CD4-positive, alpha-beta T cell treated with Interleukin-1 beta for 1 hour (primary cell): ENCODE data around the gene TRIM44.
"Not testable (repeated sequence)": the region's sequence is repeated elsewhere in the genome, so short reads cannot be mapped to it uniquely, and the experiment has no call there.

ENCODE experiments used
- DNase-seq, 2 donors: peaks; one replicate each; pipeline ENCODE4 v3.0.0-alpha.2; 2020 to 2022

The TRIM44 gene

DNA sequence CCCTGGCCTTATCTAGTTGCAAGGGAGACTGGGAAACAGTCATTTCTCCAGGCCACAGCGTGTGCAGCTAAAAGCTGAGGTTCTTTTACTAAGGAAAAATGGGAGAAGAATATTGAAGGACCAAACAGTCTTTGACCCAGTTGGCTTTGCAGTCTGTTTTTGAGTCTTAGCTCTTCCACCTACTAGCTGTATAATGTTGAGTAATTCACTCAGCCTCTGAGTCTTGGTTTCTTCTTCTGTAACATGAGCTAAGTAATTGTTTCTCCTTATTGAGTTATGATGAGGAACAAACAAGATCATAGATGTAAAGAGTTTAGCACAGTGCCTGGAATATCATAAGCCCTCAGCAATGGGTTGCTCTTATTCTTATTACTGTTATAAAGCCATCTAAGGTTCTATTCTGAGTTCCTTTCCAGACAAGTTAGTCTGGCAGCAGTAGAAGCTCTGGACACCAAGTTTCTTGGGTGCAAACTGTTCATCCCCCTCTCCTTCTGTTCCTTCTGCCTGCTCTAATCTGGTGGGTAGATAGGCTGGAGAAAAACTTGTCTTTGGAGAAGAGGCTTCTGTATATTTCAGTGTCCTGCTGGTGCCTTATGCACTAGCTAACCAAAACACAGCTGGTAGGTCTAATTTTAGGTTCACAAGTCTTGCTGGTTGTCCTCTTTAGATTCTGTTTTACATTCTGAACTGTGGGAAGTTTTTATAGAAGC, 13.5 kb downstream of the TRIM44 start:
- no peak for DNase-seq

DNA sequence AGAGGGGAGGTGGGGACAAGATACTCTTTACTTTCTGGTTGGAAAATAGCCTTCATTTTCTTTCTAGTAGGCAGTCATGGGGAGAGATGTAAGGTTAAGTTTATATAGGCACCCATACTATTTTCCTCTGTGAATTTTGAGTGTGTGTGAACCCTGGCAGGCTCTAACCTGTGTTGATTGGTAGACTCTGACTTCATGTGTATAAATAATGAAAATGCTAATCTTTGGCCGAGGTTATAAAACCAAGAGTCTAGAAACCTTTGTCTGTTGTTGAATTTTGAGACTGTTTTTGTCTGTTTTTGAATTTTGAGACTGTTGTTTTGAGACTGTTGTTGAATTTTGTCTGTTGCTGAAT, 14.0 kb downstream of the TRIM44 start:
- no peak for DNase-seq

DNA sequence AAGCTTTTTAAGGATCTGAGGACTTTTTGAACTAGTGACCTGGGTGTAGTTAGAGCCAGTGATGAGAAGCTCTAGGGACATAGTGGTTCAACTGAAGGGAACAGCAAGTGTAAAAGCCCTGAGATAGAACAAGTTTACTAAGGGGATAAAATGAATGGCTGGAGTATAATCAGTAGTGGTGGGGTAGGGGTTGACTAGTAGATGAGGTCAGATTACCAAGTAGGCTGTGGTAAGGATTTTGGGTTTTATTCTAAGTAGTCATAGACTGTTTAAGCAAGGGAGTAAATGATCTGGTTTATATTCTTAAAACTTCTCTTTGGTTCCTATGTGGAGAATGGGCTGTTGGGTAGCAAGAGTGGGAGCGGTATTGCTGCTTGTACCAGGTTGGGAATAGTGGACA, 15.3 kb downstream of the TRIM44 start:
- DNase-seq, result no peak

DNA sequence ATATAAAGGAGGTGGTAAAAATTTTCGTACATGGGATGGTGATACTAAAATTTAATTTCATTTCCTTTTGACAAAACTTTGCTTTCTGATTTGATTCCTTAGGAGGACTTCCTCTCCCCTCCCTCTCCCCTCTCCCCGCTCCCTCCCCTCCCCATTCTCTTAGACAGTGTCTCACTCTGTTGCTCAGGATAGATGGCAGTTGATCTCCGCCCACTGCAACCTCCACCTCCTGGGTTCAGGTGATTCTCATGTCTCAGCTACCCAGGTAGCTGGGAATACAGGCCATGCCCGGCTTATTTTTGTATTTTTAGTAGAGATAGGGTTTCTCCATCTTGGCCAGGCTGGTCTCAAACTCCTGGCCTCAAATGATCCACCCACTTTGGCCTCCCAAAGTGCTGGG, 15.9 kb downstream of the TRIM44 start:
- no peak for DNase-seq

DNA sequence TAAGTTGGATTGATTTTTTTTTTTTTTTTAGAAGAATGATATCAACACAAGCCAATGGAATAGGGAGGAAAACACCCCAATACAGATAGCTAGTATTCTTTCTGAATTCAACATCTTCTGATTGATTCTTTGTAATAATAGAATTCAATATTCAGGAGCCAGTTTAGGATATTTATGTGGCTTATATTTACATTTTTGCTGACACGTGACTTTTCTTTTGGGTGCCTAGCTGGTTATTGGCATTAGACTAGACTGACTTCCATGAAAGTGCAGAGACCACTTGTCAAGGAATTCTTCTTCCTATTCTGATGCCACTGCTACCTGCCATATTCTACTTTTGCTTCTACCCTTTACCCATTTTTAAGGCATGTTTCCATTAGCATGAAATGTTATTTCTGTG, 16.4 kb downstream of the TRIM44 start:
- no peak for DNase-seq

DNA sequence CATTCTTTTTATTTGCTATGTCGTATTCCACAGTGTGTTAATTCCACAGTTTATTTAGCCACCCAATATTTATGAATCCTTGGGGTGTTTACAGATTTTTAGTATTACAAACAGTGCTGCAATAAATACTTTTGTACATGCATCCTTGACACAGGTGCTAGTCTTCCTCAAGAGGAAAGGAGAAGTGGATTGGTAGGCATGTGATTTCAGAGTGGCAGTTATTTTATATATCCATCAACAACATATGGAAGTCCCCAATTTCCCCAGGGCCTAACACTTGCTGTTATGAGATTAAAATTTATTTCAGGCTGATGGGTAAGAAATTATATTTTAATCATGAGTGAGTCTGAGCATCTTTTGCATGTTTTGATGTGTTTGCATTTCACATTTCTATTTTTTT, 17.9 kb downstream of the TRIM44 start:
- DNase-seq, result no peak

DNA sequence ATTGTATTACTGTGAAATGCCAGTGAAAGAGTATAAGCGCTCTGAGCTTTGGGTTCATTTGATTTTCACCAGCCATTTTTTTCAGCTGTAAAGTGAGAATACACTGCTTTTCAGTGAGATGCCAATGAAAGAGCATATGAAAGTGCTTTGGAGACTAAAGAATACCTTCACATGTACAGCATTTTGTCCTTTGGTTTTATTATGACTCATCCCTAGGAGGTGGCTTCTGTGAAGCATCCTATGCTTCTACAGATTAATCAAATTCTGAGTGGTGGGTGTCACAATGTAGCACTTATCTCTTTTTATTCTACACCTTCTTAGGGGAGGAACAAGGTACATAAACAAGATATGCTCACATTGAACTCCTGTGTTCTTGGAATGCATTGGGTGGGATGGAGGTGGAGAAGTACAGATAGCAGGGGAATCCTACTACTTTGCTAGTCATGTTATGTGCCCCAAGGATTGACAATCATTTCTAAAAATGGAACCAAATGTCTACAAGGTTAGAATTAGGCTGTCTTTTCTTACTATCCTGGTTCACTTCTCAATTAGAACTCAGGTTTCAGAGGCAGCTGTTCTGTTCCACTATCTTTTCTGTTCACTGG, 18.7 kb downstream of the TRIM44 start:
- DNase-seq, result no peak

DNA sequence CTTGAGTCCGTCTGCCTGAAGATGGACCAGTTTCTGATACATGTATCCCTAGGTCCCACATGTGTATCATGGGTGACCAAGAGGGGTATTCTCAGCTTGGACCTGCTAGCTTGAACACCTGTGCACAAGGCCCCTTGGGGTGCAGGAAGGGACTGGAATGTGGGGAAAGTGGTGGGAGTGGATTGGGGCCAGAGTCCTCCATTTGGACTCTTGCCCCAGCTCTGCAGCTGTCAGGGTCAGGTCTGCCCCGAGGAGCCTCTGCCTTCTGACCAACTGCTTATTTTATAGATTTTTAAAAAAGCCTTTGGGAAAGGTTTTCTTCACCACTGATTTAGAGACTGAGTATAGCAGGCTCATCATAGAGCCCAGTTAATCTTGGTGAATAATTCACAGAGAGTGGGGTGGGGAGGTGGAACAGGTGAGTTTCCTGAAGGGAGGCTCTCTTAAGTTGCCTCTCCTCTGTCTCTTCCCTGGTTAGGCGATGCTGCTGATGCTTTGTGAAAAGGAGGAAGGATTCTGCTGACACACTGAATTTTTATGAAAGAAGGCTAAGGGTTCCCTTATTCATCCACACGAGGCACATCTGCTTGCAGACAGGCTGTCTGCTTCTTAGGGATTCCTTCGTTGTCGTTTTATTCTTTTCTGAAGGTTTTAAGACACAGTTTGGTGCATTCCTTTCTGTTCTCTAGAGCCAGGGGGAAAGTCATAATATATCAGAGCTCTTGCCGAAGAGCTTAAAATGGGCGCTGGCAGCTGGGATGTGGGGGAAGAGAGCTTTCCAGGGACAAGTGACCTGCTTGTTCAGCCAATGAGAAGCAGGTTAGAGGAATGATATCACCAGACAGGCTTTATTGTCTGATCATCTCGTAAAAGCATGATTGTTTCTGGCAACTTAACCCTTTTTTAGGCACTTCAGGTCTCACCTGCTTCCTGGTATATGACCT, 19.9 kb downstream of the TRIM44 start:
- DNase-seq, result no peak

DNA sequence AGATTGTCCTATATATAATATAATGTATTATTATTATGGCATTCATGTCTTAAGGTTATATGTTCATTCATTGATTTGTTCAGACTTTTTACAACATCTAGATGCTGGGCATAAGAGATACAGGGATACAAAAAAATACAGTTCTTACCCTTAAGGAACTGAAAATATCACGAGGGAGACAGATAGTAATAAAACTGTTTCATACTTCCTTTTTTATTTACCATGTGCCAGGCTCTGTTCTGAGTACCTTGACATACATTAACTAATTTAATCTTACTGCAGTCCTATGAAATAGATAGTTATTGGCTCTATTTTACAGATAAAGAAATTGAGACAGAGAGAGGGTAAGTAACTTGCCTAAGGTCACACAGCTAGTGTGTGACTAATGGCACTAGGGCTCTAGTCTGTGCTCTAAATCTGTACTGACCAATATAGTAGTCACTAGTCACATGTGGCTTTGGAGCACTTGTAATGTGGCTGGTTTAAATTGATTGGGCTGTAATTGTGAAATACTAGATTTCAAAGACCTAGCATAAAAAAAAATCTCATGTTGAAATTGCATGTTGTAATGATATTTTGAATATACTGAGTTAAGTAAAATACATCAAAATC, 21.3 kb downstream of the TRIM44 start:
- DNase-seq, result no peak

DNA sequence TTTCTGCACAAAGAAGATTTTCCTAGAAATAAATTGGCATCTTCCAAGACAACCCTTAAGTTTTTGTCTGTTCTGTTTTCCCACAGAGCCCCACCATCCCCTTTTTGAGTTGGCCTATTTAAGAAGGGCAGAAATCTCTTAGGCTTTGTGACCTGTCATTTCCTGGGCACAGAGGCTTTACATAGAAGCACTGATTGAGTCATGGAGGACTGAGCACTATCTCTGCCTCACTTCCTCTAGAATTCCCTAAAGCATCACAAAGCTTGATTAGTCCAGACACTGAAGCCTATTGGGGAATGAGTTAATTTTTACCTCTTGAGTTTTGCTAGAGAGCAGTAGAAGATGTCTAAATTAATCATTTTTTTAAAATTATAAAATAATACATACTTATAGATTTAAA, 25.4 kb downstream of the TRIM44 start:
- no peak for DNase-seq

DNA sequence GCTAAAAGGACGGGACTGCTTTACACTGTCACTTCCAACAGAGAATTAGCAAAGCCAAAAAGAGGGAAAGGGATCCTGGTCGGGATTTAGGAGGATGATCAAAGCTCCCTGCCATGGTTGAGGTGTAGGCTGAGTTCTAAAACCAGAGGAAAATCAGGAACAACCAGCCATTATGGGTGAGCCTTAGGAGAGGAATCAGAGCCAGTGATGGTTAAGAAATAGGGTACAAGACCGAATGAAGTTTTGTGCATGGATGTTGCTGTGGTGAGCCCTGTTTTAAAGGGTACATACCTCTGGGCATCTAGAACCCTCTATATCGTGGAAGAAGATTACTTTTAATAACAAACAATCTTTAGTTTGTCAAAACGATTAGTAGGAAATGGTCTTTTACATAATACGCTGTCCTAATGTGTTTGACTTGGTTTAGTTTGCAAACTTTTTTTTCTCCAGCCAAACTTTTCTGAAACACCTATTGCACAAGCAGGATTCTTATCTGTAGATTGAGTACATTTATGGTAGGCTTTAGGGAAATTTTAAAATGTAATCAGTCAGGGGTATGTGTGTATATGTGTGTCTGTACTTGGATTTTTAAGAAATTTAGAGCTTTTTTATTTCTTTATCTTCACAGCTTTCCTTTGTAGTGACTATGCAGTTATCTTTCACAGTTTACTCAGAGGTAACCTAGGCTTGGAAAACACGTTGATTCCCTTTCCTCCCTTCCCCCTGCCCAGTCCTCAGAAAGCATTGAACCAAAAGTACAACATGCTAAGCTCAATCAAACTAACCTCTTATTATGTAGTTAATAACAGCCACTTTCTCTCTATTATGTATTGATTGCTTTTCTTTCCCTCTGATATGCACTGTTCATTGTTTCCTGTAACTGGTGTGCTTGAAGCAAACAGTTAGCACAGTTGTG, 26.8 kb downstream of the TRIM44 start:
- DNase-seq, result no peak

DNA sequence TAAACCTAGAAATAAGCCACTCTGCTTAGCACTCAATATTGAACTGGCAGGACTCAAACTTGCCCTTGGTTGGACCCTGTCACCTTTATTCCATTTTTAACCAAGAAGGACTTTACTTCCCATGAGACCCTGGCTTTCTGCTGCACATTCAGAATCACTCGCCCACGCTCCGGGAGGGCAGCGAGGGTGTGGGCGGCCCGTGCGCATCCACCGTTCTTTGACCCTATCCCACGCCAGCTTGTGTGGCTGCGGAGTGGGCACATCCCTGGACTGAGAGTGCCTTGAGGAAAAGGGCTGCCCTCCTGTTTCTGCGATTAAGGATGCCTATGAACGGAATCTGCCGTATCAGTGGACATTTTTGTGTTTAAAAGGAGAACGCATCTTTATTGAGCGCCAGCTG, 39.6 kb downstream of the TRIM44 start:
- DNase-seq, result no peak

DNA sequence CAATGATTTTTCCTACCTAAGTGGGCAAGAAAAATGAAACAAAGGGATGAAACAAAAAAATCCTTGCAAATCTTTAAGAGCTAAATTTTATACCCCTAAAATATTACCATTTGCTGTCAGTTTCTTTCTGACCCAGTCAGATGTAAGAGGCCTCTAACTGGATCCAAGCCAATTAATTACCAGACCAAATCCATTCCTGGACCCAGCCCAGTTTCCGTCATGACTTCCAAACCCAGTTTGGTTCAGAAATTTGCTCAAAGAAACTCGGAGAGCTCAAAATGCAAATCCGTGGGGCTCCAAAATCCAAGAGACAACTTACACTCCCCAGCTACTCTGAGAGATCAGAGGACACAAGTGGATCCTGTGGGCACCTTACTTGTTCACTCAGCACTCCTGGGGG, 46.8 kb downstream of the TRIM44 start:
- no peak for DNase-seq

DNA sequence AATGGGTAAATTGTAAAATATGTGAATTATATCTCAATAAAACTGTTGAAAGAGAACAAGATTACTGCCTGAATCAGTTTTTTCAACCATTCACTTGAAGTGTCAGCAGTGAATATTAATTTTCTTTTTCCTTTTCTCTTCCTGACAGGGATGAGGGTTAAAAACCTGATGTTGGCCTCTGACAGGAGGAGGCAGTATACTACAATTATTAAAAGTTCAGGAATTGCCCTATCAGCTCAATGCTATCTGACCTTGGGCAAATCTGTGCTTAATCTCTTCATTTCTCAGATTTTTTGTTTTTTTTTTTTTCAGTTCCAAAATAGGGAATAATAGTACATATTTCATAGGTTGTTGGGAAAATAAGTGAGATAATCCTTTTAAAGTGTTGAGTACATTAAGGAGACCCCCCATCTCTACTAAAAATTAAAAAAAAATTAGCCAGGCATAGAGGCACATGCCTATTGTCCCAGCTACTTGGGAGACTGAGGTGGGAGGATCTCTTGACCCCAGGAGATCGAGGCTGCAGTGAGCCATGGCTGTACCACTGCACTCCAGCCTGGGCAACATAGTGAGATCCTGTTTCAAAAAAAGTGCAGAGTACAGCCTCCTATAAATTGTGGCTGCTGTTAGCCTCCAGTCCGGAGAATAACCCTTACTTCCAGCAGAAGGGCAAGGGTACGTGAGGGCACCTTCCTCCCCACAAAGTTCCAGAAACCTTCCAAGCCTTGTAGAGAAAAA, 48.8 kb downstream of the TRIM44 start:
- DNase-seq, result no peak

DNA sequence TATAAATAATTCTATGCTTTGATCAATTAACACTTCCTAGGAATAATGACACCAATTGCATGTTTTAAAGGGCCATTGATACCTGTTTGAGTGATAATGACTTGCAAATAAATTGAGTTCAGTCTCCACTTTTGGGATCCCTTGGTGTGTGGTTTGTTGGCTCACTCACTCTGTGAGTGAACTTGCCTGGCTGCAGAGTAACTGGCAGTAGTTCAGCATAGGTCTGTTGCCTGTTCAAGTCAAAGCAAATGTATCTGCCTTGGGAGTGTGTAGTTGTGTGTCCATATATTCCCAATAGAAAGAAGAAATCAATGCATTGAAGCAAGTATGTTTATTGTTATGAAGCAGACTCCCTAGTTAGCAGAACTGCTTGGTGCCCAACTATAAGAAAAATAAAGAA, 49.3 kb downstream of the TRIM44 start:
- no peak for DNase-seq

DNA sequence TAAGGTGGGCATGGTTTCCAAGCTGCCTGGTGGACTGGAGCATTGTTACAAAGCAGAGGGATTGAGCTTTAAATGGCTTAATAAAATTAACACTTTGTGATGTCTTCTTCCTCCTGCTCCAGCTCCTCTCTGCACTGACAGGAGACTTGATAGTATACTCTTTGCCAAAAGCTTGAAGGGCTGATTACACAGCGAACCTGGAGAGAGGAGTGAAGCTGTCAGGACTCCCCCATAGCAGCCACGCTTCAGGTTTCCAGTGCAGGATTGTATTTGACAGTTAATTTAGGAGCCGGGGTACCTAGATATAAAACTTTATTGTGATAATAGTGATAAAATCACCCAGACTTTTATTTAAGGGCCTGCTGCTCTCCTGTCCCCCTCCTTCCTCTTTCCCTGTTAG, 50.0 kb downstream of the TRIM44 start:
- no peak for DNase-seq

DNA sequence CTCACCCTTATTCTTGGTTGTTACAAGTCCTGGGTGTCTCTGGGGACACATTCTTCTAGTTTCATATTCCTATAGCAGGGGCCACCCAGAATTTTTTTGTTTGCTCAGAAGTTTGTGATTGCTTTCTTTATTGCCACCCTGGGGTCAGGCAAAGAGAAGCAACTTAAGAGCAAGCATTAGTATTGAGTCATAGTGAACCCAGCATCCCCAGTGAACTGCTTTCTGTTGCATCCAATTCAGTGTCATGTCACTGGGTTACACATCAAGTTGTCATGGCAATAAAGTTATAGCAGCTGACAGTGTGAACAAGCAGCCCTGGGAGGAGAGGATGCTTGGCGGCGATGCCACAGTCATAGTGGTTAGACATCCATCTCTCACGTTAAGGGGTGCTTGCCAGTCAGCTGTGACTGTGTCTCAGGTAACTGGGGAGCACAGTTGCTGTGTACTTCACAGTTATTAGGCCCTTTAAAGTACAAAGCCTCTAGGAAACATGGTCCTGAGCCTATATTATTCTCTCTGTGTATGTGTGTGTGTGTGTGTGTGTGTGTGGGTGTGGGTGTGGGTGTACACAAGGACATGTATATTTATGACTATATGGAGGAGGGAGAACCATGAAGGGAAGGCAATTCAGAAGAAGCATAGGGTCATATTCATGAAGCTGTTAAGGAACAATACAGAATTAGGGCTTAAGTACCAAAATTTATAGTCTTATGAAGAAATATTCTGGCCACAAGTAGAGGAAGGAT, 52.5 kb downstream of the TRIM44 start:
- DNase-seq, result no peak

DNA sequence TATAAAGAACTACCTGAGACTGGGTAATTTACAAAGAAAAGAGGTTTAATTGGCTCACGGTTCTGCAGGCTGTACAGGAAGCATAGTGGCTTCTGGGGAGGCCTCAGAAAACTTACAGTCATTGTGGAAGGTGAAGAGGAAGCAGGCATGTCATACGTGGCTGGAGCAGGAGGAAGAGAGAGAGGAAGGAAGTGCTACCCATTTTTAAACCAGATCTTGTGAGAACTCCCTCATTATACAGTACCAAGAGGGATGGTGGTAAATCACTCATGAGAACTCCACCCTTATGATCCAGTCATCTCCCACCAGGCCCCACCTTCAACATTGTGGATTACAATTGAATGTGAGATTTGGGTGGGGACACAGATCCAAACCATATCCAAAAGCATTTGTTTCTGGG, 53.1 kb downstream of the TRIM44 start:
- DNase-seq, result not testable (repeated sequence)

DNA sequence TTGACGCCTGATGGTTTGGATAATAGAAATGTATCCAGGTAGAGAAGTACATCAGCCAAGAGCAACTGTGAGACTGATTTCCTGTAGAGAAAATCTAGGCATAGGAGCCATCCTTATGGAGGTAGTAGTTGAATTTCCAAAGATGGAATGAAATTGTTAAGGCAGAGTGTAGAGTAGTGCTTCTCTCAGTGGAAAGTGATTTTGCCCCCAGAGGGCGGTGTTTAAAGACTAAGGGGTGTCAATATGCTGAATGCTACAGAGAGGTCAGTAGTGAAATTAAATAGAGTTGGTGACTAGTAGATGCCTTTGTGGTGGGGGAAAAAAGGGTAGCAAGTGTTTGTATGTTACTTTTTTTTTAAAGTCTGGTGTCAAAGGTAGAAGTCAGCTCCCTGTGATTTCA, 54.5 kb downstream of the TRIM44 start:
- no peak for DNase-seq

DNA sequence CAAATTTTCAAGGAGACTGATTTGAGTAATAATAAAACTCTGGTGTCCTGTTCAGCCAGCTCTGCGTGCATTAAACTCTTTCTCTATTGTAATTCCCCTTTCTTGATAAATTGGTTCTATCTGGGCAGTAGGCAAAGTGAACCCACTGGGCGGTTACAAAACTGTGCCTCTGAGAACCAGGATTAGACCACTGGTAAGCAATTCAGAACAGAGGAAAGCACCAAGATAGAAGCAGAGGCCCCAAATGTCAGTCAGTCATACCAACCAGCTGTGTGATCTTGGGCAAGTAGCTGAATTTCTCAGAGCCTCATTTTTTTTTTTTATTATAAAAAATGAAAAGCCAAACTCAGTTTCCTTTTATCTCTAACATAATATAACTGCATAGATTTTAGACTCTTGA, 54.9 kb downstream of the TRIM44 start:
- no peak for DNase-seq
